HUES64 (cell line): Measurements from ENCODE around the gene SLC6A1.

ENCODE experiments used
- H3K27ac ChIP-seq: 2 replicates; pipeline ENCODE4 v1.7.0; 2013; ENCODE audit warnings: low read depth, low read length, inconsistent platforms
- H3K27me3 ChIP-seq: 2 replicates; pipeline ENCODE4 v1.6.1; 2013; ENCODE audit warnings: mild to moderate bottlenecking, low read length; ENCODE audit not compliant: insufficient read depth
- H3K36me3 ChIP-seq: 2 replicates; pipeline ENCODE4 v1.6.1; 2013; ENCODE audit warnings: mild to moderate bottlenecking, low read length; ENCODE audit not compliant: insufficient read depth
- H3K4me1 ChIP-seq: 2 replicates; pipeline ENCODE4 v1.6.1; 2013; ENCODE audit warnings: mild to moderate bottlenecking, low read length, moderate library complexity; ENCODE audit not compliant: insufficient read depth
- H3K4me3 ChIP-seq: 2 replicates; pipeline ENCODE4 v1.5.1; 2013; ENCODE audit warnings: mild to moderate bottlenecking, low read length, moderate library complexity
- H3K9ac ChIP-seq: 2 replicates; pipeline ENCODE4 v1.6.1; 2013; ENCODE audit warnings: mild to moderate bottlenecking, low read depth, low read length
- H3K9me3 ChIP-seq: 2 replicates; pipeline ENCODE4 v1.6.1; 2013; ENCODE audit warnings: low read depth, low read length; ENCODE audit not compliant: insufficient read depth
- WGBS: fragments of 150-250, 120-280 bp; methylation state at CpG from one replicate; pipeline ENCODE4 v1.1.7; 2013; ENCODE audit warnings: missing lambda C conversion rate; 5-methylcytosine and 5-hydroxymethylcytosine counted together

The SLC6A1 gene

DNA sequence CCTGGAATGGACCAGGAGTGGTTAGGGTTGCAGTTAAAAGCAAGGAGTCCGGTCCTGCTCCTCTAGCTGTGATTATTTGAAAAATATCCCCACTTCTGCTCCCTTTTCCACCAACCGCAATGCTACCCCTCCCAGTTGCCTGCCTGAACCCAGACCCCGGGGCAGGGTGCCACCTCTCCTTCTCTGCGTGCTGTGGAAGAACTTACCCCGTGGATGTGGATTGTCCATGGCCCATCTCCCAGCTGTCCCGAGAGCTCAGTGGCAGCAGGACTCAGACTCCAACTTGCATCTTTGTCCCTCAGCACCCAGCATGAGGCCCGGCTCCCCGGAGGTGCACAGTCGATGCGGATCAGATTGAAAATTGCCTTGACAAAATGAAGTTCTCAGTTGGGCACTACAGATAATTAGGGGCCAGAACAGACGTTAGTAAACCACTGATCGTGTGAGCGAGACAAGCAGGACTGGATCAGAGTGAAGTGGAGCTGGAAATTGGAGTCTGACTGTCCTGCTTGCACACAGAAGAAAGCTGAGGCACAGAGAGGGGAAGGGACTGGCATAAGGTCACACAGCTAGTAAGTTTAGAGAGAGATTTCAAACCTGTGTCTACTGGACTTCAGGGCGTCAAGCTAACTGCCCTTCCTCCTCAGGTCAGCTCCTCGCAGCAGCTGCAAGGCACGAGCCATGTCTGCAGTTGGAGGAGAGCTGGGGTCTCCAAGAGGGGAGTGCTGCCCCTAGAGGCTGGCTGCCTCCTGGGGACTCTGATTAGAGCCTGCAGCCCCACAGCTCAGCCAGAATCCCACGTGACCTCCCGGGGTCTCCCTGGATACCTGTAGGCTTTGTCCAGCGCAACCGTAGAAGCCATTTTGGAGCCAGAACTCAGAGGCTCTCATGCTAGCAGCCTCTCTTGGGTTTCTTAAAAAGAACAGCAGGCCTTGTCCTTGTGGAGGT lies 14.7 kb downstream of the SLC6A1 start:
- Histone ChIP-seq H3K27me3 (no peaks in the 10 kb centered on the region), H3K36me3 (no peaks in the 10 kb centered on the region), H3K4me3 (no peak overlapping the region), H3K4me1 (no peaks in the 10 kb centered on the region), H3K9me3 (no peaks in the 10 kb centered on the region), H3K9ac (no peak overlapping the region), H3K27ac (no peak overlapping the region)
- 77% methylated on average over 20 of the region's 20 CpGs for WGBS

DNA sequence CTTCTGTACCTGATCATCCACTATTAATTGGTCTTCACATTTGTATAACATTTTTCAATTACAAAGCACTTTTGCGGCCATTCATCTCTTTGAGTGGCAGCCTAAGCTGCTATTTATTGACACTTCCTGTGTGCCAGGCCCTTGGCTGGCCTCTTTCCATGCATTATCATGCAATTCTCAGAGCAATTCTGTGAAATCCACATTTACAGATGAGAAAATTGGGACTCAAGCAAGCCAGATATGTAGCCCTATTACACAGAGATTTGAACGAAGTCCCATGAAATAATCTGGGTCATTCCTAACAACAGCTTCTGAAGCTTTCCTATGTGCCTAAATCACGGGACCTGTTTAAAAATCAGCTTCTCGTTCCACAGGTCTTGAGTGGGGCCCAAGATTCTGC lies 17.4 kb downstream of the SLC6A1 start:
- Histone ChIP-seq H3K9me3 (no peaks in the 10 kb centered on the region), H3K27me3 (no peaks in the 10 kb centered on the region), H3K4me3 (no peak overlapping the region), H3K27ac (no peak overlapping the region), H3K9ac (no peak overlapping the region), H3K36me3 (no peaks in the 10 kb centered on the region), H3K4me1 (no peaks in the 10 kb centered on the region)
- WGBS, result 91% methylated on average over 4 of the region's 4 CpGs

DNA sequence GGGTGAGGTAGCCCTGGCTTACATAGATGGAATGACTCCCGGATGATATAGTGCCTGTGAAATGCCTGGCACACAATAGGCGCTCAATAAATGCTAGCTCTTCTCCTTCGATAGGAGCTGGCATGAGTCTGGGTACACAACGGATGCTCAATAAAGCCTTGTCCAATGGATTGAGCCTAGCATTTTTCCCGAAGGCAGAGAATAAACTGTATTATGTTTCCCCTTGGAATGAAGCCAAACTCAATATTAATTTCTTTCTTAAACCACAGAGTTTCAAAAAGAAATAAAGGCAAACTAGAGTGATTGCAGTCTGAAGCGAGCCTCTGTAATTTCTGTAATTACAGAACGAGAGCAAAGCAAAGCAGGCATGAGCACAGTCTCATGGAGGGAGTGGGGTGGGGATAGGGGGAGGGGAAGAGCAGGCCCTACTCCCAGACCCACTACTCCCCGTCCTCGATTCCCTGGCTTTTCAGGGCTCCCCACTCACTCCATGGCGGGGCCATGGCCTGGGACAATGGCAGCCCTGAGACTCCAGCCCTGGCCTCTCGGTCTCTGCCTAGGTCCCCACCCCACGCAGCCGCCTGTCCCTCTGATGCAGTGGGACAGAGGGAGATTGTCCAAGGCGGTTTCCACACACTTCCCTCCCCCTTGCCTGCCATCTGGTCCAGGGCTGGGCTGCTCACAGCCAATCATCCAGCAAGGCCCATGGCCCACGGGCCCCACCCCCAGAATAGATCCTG lies 18.0 kb downstream of the SLC6A1 start:
- no peaks in the 10 kb centered on the region for H3K27me3 ChIP-seq
- H3K9ac ChIP-seq, result no peak overlapping the region
- WGBS, result 94% methylated on average over 15 of the region's 15 CpGs

DNA sequence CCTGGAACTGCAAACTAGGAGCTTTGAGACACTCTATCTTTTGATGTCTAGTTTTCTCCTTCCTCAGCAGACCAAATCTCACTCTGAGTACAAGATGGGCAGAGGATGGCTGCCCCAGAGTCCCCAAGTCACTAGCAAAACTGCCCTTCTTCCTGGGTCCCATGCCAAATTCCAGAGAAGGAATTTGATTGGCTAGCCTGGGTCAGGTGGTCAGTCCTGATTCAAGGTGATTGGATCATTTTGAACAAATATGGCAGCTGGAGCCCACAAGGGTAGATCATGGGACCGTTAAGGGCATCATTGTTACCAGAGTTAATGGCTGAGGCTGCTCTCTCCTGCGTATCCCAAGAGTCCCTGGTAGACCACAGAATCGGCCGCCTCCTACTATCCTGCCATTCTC lies 21.7 kb downstream of the SLC6A1 start:
- no peak overlapping the region for H3K9ac ChIP-seq
- no peak overlapping the region for H3K27ac ChIP-seq
- H3K36me3 ChIP-seq, result no peaks in the 10 kb centered on the region
- H3K27me3 ChIP-seq, result no peaks in the 10 kb centered on the region
- 92% methylated on average over 4 of the region's 4 CpGs for WGBS
- H3K9me3 ChIP-seq, result no peaks in the 10 kb centered on the region
- no peaks in the 10 kb centered on the region for H3K4me1 ChIP-seq
- H3K4me3 ChIP-seq, result no peak overlapping the region

More for the DNA sequence above, 18.0 kb downstream of the SLC6A1 start:
- Histone ChIP-seq H3K4me1 (no peaks in the 10 kb centered on the region), H3K4me3 (no peak overlapping the region), H3K36me3 (no peaks in the 10 kb centered on the region), H3K27ac (no peak overlapping the region), H3K9me3 (no peaks in the 10 kb centered on the region)

DNA sequence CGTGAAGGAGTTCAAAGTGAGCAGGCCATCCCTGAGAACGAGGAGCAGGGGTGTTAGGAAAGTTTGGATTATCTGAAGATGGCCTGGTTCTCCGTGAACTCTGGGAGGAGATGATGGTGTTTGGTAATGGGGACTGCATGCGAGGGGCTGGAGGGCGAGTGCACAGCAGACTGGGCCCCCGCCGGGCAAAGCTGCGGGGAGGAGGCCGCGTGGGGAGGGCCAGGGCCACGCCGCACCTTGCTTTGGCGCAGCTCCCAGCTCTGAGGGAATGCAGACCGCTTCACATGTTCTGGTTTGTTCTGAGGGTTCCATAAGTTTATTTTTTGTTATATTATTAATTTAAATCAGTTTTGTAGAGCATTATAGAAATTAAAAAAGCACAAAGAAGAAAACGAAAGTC lies 22.2 kb downstream of the SLC6A1 start:
- H3K36me3 ChIP-seq, result no peaks in the 10 kb centered on the region
- H3K9ac ChIP-seq, result no peak overlapping the region
- WGBS, result 94% methylated on average over 14 of the region's 15 CpGs
- no peak overlapping the region for H3K4me3 ChIP-seq
- H3K9me3 ChIP-seq, result no peaks in the 10 kb centered on the region
- no peak overlapping the region for H3K27ac ChIP-seq
- H3K27me3 ChIP-seq, result no peaks in the 10 kb centered on the region
- no peaks in the 10 kb centered on the region for H3K4me1 ChIP-seq

DNA sequence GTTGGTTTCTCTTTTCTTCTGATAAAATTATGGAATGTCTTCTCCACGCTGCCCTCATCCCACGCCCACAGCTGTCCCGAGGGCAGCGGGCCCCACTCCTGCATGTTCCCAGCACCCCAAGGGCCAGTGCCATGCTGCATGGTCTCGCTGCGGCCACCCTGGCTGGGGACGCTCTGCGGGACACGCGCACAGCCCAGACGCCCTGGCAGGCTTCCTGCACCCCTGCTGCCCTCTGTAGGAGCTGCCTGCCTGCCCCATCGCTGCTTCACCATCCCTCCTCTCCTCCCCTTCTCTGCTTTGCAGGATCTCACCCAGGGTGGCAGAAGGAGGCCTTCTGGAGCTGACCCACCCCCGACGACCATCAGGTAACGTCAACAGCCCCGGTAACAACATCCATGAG lies 22.8 kb downstream of the SLC6A1 start:
- Histone ChIP-seq H3K27ac (no peak overlapping the region), H3K4me1 (no peaks in the 10 kb centered on the region), H3K9ac (no peak overlapping the region), H3K27me3 (no peaks in the 10 kb centered on the region), H3K36me3 (no peaks in the 10 kb centered on the region), H3K4me3 (no peak overlapping the region), H3K9me3 (no peaks in the 10 kb centered on the region)
- WGBS, result 89% methylated on average over 16 of the region's 16 CpGs

DNA sequence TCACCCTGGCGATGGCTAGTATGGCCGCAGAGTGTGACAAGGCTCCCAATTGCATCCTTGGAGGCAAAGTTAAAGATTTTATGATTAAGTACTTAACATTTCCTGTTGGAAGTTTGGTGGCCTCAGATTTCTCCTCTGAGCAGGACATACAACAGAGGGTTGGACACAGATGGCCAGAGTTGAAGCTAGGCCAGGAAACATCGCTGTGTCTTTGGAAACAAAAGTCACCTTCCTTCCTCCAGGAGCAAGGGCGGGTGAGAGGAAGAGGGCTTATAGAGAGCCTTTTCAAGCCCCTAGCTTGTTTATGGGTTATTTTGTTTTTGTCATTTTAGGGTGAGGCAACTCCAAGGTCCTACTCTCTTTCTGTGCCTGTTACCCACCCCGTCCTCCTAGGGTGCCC lies 24.2 kb downstream of the SLC6A1 start:
- Histone ChIP-seq H3K9ac (no peak overlapping the region), H3K4me1 (no peaks in the 10 kb centered on the region), H3K27ac (no peak overlapping the region), H3K9me3 (no peaks in the 10 kb centered on the region), H3K27me3 (no peaks in the 10 kb centered on the region), H3K4me3 (no peak overlapping the region), H3K36me3 (no peaks in the 10 kb centered on the region)
- 97% methylated on average over 4 of the region's 5 CpGs for WGBS

DNA sequence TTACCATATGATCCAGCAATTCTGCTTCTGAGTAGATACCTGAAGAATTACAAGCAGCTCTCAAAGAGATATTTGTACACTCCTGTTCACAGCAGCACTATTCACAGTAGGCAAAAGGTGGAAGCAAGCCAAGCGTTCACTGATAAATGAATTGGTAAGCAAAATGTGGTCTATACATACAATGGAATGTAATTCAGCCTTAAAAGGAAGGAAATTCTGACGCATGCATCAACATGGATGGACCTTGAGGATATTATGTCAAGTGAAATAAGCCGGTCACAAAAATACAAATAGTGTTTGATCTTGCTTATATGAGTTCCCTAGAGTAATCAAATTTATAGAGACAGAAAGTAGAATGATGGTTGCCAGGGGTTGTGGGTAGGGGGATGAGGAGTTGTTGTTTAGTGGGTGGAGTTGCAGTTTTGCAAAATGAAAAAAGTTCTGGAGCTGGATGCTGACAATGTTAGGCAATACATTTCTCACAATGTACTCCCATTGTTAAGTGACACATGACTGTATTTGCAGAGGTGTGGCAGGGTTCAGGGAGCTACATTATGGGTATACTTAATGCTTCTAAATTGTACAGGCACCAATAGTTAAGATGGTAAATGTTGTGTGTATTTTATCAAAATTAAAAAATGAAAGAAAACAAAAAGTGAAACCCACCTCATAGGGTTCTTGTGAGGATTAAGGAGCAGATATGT lies 26.7 kb downstream of the SLC6A1 start:
- 95% methylated on average over 3 of the region's 3 CpGs for WGBS
- no peak overlapping the region for H3K27ac ChIP-seq
- H3K36me3 ChIP-seq, result no peaks in the 10 kb centered on the region
- no peaks in the 10 kb centered on the region for H3K9me3 ChIP-seq
- H3K27me3 ChIP-seq, result no peaks in the 10 kb centered on the region
- no peaks in the 10 kb centered on the region for H3K4me1 ChIP-seq
- H3K9ac ChIP-seq, result no peak overlapping the region
- H3K4me3 ChIP-seq, result no peak overlapping the region

DNA sequence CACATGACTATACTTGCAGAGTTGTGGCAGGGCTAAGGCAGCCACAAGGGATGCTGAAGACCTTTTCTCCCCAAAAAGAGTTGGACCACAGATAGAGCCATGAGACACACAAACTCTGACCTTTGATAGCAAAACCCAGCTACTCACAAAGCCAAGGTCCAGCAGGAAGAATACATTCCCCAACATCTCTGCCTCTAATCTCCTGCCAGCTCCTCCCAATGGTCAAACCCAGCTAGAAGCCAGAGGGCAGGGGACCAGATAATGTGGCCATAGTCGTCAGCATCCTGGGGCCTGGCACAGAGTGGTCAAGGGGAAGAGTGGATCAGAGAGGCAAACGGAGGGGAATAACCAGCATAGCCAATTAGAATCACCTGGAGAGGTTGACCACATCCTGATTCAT lies 28.2 kb downstream of the SLC6A1 start:
- H3K4me3 ChIP-seq, result no peak overlapping the region
- no peak overlapping the region for H3K27ac ChIP-seq
- no peaks in the 10 kb centered on the region for H3K36me3 ChIP-seq
- WGBS, result 87% methylated on average over 2 of the region's 2 CpGs
- no peak overlapping the region for H3K9ac ChIP-seq
- no peaks in the 10 kb centered on the region for H3K27me3 ChIP-seq
- 0 out of 2 replicates have a peak, but pooled peaks cover 1% of the 10 kb centered on the region for H3K9me3 ChIP-seq
- no peaks in the 10 kb centered on the region for H3K4me1 ChIP-seq

DNA sequence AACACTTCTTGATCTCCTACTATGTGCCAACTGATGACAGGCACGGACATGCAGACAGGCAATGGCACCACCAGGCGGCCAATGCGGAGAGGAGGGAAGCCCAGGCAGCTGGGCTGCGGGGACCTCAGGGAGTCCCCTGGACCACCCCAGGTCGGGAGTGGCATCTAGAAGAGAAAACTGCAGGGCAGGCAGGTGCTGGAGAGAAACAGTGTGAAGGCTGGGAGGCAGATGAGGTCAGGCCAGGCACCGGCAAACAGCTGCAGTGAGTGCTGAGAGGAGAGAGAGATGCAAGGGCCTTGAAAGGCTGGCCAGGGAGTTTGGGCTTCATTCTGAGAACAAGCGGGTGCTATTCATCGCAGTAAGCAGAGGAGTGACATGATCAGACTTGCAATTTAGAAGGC lies 29.1 kb downstream of the SLC6A1 start:
- H3K27ac ChIP-seq, result no peak overlapping the region
- H3K4me1 ChIP-seq, result no peaks in the 10 kb centered on the region
- no peak overlapping the region for H3K9ac ChIP-seq
- 81% methylated on average over 8 of the region's 8 CpGs for WGBS
- H3K27me3 ChIP-seq, result no peaks in the 10 kb centered on the region
- no peaks in the 10 kb centered on the region for H3K36me3 ChIP-seq
- peaks cover 10% of the 10 kb centered on the region for H3K9me3 ChIP-seq
- H3K4me3 ChIP-seq, result no peak overlapping the region

DNA sequence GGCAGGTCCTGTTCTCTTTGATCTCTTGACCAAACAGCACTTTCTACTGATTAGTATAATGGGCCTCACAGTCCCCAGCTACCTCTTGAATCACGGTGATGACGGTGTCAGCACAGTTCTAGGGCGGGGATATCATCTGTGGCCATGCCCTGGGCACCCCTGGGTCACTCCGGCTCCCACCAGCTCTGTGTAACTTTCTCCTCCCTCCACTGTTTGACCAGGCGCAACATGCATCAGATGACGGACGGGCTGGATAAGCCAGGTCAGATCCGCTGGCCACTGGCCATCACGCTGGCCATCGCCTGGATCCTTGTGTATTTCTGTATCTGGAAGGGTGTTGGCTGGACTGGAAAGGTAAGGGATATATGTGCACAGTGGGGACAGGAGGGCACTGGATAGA lies 29.6 kb downstream of the SLC6A1 start:
- Histone ChIP-seq H3K9me3 (peaks cover 13% of the 10 kb centered on the region), H3K36me3 (no peaks in the 10 kb centered on the region), H3K4me3 (no peak overlapping the region), H3K4me1 (no peaks in the 10 kb centered on the region), H3K9ac (no peak overlapping the region), H3K27me3 (no peaks in the 10 kb centered on the region), H3K27ac (no peak overlapping the region)
- 93% methylated on average over 10 of the region's 10 CpGs for WGBS
